KMS-11 (cell line): ENCODE measurements around the gene ERI3.

Source experiments
- H2AFZ ChIP-seq: fragments of 200-600 bp; sonication (generic); 2 replicates; pipeline ENCODE4 v1.6.1; 2016; ENCODE audit warnings: antibody characterized with exemption, mixed run types, low read depth
- H3K27ac ChIP-seq: fragments of 200-600 bp; sonication (generic); 2 replicates; pipeline ENCODE4 v1.6.1; 2016; ENCODE audit warnings: mild to moderate bottlenecking, mixed run types
- H3K27me3 ChIP-seq: fragments of 200-600 bp; sonication (generic); 2 replicates; pipeline ENCODE4 v1.6.1; 2017; ENCODE audit warnings: mild to moderate bottlenecking, low read depth, mixed run types, moderate library complexity; ENCODE audit not compliant: insufficient read depth
- H3K36me3 ChIP-seq: fragments of 200-600 bp; sonication (generic); 2 replicates; pipeline ENCODE4 v1.6.1; 2017; ENCODE audit warnings: mild to moderate bottlenecking, mixed run types; ENCODE audit not compliant: insufficient read depth
- H3K4me1 ChIP-seq: fragments of 200-600 bp; sonication (generic); 2 replicates; pipeline ENCODE4 v1.6.1; 2016; ENCODE audit warnings: mild to moderate bottlenecking, low read depth, mixed run types; ENCODE audit not compliant: poor library complexity, severe bottlenecking
- H3K4me2 ChIP-seq: fragments of 200-600 bp; sonication (generic); 2 replicates; pipeline ENCODE4 v1.7.0; 2016; ENCODE audit warnings: mild to moderate bottlenecking, mixed run types
- H3K4me3 ChIP-seq: fragments of 200-600 bp; sonication (generic); IDR thresholded peaks from 2 replicates; pipeline ENCODE4 v1.6.1; 2017; ENCODE audit warnings: low read depth, low read length, mixed read lengths; ENCODE audit not compliant: insufficient read depth
- H3K79me2 ChIP-seq: fragments of 200-600 bp; sonication (generic); 2 replicates; pipeline ENCODE4 v1.6.1; 2016; ENCODE audit warnings: low read depth, mixed run types; ENCODE audit not compliant: insufficient read depth
- H3K9ac ChIP-seq: fragments of 200-600 bp; sonication (generic); 2 replicates; pipeline ENCODE4 v1.6.1; 2016; ENCODE audit warnings: mild to moderate bottlenecking, mixed run types
- H4K20me1 ChIP-seq: fragments of 200-600 bp; sonication (generic); 2 replicates; pipeline ENCODE4 v1.6.1; 2016; ENCODE audit warnings: mild to moderate bottlenecking, mixed run types; ENCODE audit not compliant: insufficient read depth
- CTCF ChIP-seq: fragments of 200-600 bp; sonication (generic); conservative IDR thresholded peaks from 2 replicates; pipeline ENCODE4 v1.6.1; 2017; ENCODE audit warnings: low read depth, mild to moderate bottlenecking, antibody characterized with exemption, low read length, moderate library complexity, mixed read lengths

Gene ERI3

GRCh38 chr1:44220755-44221154, 134.3 kb downstream of the ERI3 start:
- H4K20me1 ChIP-seq: no peaks in the 10 kb centered on the region
- H3K4me1 ChIP-seq: peaks cover 37% of the 10 kb centered on the region
- no peak overlapping the region for H3K4me2 ChIP-seq
- H3K79me2 ChIP-seq: no peaks in the 10 kb centered on the region
- no peak overlapping the region for H3K27ac ChIP-seq
- H3K4me3 ChIP-seq: no peak overlapping the region
- H3K27me3 ChIP-seq: no peaks in the 10 kb centered on the region
- H3K9ac ChIP-seq: no peak overlapping the region
- H3K36me3 ChIP-seq: no peaks in the 10 kb centered on the region
- TF ChIP-seq CTCF: no peak
- no peak overlapping the region for H2AFZ ChIP-seq

- no peak for TF ChIP-seq CTCF
- Histone ChIP-seq H3K4me3 (no peak overlapping the region), H4K20me1 (no peaks in the 10 kb centered on the region), H3K27me3 (no peaks in the 10 kb centered on the region), H3K36me3 (no peaks in the 10 kb centered on the region), H3K4me1 (peaks cover 37% of the 10 kb centered on the region), H3K79me2 (no peaks in the 10 kb centered on the region), H2AFZ (no peak overlapping the region), H3K4me2 (no peak overlapping the region), H3K27ac (no peak overlapping the region), H3K9ac (no peak overlapping the region)
Observed at GRCh38 chr1:44220001-44220751, 134.9 kb downstream of the ERI3 start.

GRCh38 chr1:44219301-44219626, 135.8 kb downstream of the ERI3 start:
- no peak overlapping the region for H3K27ac ChIP-seq
- H3K4me3 ChIP-seq: no peak overlapping the region
- H2AFZ ChIP-seq: no peak overlapping the region
- no peaks in the 10 kb centered on the region for H3K79me2 ChIP-seq
- no peaks in the 10 kb centered on the region for H3K27me3 ChIP-seq
- peaks cover 39% of the 10 kb centered on the region for H3K4me1 ChIP-seq
- no peak for TF ChIP-seq CTCF
- no peaks in the 10 kb centered on the region for H4K20me1 ChIP-seq
- H3K4me2 ChIP-seq: no peak overlapping the region
- no peaks in the 10 kb centered on the region for H3K36me3 ChIP-seq
- no peak overlapping the region for H3K9ac ChIP-seq

- Histone ChIP-seq H2AFZ (no peak overlapping the region), H3K36me3 (no peaks in the 10 kb centered on the region), H3K27me3 (no peaks in the 10 kb centered on the region), H3K4me1 (peaks cover 44% of the 10 kb centered on the region), H3K9ac (no peak overlapping the region), H4K20me1 (no peaks in the 10 kb centered on the region), H3K27ac (no peak overlapping the region), H3K4me2 (no peak overlapping the region), H3K79me2 (no peaks in the 10 kb centered on the region), H3K4me3 (no peak overlapping the region)
- TF ChIP-seq CTCF: no peak
Observed at GRCh38 chr1:44218503-44219300, 136.4 kb downstream of the ERI3 start.
